Body of pancreas (tissue), 4 donors: ENCODE data around the gene SLC39A7. TPM values are rescaled to one million over a fixed set of nuclear protein-coding genes. Genes with fewer than 3 reads are reported as not detected.
A peak's percentile ranks its signal among the peaks of the same experiment; 100 is the strongest.

Experiments
- ATAC-seq: fragments of 150-250 bp; one replicate; pipeline ENCODE4 v1.9.1; 2016
- DNase-seq, 4 donors: peaks; one replicate each; pipeline ENCODE4 v3.0.0-alpha.2; 2019
- H3K27ac ChIP-seq, 4 donors: fragments of 200-600 bp; sonication (generic); 1 replicate in 3 of 4; 2 replicates in 1 of 4; pipeline versions ENCODE4 v1.5.1 to v1.6.1; 2016 to 2019; ENCODE audit warnings: mild to moderate bottlenecking in 1 of 4, mixed read lengths in 1 of 4, moderate library complexity in 1 of 4
- H3K27me3 ChIP-seq, 2 donors: fragments of 200-600 bp; sonication (generic); one replicate each; pipeline ENCODE4 v1.6.0; 2016; ENCODE audit warnings: mild to moderate bottlenecking in 1 of 2
- H3K36me3 ChIP-seq, 2 donors: fragments of 200-600 bp; sonication (generic); replicated peaks in 1 of 2; 2 replicates each; pipeline ENCODE4 v1.5.1; 2016; ENCODE audit warnings: low read depth in 2 of 2; ENCODE audit not compliant: insufficient read depth in 1 of 2
- H3K4me1 ChIP-seq: fragments of 200-600 bp; sonication (generic); one replicate; pipeline ENCODE4 v1.6.0; 2016
- H3K4me3 ChIP-seq, 2 donors: fragments of 200-600 bp; sonication (generic); 1 replicate in 1 of 2; 2 replicates in 1 of 2; pipeline ENCODE4 v1.5.1; 2016 to 2019
- H3K9me3 ChIP-seq, 3 donors: fragments of 200-600 bp; sonication (generic); 1 replicate in 2 of 3; 2 replicates in 1 of 3; pipeline ENCODE4 v1.5.1; 2016
- CTCF ChIP-seq, 7 experiments: fragments of 450-650 bp in 4 of 7; fragments of 200-600 bp in 3 of 7; sonication (generic) in 3 of 7; IDR thresholded peaks; one replicate each; pipeline ENCODE4 v1.5.1; 2016 to 2019; ENCODE audit warnings: antibody characterized with exemption in 7 of 7
- POLR2A ChIP-seq, 3 donors: fragments of 450-650 bp; IDR thresholded peaks; one replicate each; pipeline ENCODE4 v1.6.1; 2016; ENCODE audit warnings: antibody characterized with exemption in 3 of 3, mild to moderate bottlenecking in 2 of 3
- WGBS, 2 donors: methylation state at CpG; one replicate each; pipeline ENCODE4 v1.1.5; 2017; 5-methylcytosine and 5-hydroxymethylcytosine counted together
- intact Hi-C: fragments of 100-400 bp; cut with DNase I; formaldehyde crosslinking; loops from one replicate; pipeline ENCODE4 v1.15.1; 2023
- total RNA-seq, 2 donors: library from RNA; depleted of rRNA; stranded (reverse); fragments of >200 nt; gene quantifications; one replicate each; pipeline ENCODE4 v1.1.0, GENCODE V29; 2016

The SLC39A7 gene
- total RNA-seq, 2 donors from 2014 or later: 57.3 to 67.9 TPM

GRCh38 chr6:33206027-33206863 lies 5.6 kb downstream of the SLC39A7 start:
- TF ChIP-seq POLR2A (IDR thresholded peaks at IDR 0.05) (no peak), CTCF (IDR thresholded peaks at IDR 0.05) (no peak)
- Histone ChIP-seq H3K27me3 (no peaks in the 10 kb centered on the region), H3K36me3 (peaks cover 0 to 6% of the 10 kb centered on the region in 2 donors), H3K4me1 (peaks cover 72% of the 10 kb centered on the region), H3K27ac (peak overlapping the region in 2 of 4 donors; percentile 15 to 92), H3K9me3 (no peaks in the 10 kb centered on the region), H3K4me3 (no peak overlapping the region)
- DNase-seq (no peak), ATAC-seq (no peak)
- intact Hi-C loops: no loop called here
- 74 to 75% methylated on average over 3 of the region's 3 CpGs for WGBS, 2 donors

- peaks cover 0 to 6% of the 10 kb centered on the region in 2 donors for H3K36me3 ChIP-seq
- TF ChIP-seq CTCF (IDR thresholded peaks at IDR 0.05) (no peak), POLR2A (IDR thresholded peaks at IDR 0.05) (no peak)
- no peaks in the 10 kb centered on the region for H3K9me3 ChIP-seq
- WGBS, 2 donors: 29 to 31% methylated on average over 19 to 20 of the region's 20 CpGs
- H3K4me3 ChIP-seq: no peak overlapping the region
- ATAC-seq (no peak), DNase-seq (no peak)
- H3K27ac ChIP-seq: peak overlapping the region in 3 of 4 donors; percentile 83 to 96 (median 87)
- no peaks in the 10 kb centered on the region for H3K27me3 ChIP-seq
- intact Hi-C loops: no loop called here
- peaks cover 65% of the 10 kb centered on the region for H3K4me1 ChIP-seq
These were observed 6.3 kb downstream of the SLC39A7 start for GRCh38 chr6:33206864-33207551.

- peaks cover 0 to 6% of the 10 kb centered on the region in 2 donors for H3K36me3 ChIP-seq
- H3K27ac ChIP-seq: peak overlapping the region; percentile 83 to 96 (median 90)
- H3K4me3 ChIP-seq: peak overlapping the region; percentile 79 to 94
- no peaks in the 10 kb centered on the region for H3K9me3 ChIP-seq
- intact Hi-C loops: no loop called here
- DNase-seq: peak; percentile 54 to 59 (median 56)
- H3K27me3 ChIP-seq: no peaks in the 10 kb centered on the region
- 1 to 3% methylated on average over 23 to 29 of the region's 29 CpGs for WGBS, 2 donors
- ATAC-seq: peak; percentile 16
- TF ChIP-seq POLR2A (IDR thresholded peaks at IDR 0.05): no peak
- peaks cover 64% of the 10 kb centered on the region for H3K4me1 ChIP-seq
These were observed 7.0 kb downstream of the SLC39A7 start for GRCh38 chr6:33207552-33208090.

GRCh38 chr6:33208091-33208967 lies 7.7 kb downstream of the SLC39A7 start, which contains the start of gene RING1:
Gene RING1, plus strand, starts transcription at chr6:33208500. Its CDS starts 323 bp downstream, at chr6:33208823.
- DNase-seq (peak; percentile 86 to 87 (median 87)), ATAC-seq (peak; percentile 66)
- peak in 2 of 7 experiments; percentile 6 to 9 for TF ChIP-seq CTCF (IDR thresholded peaks at IDR 0.05)
- peak; percentile 94 to 97 (median 95) for TF ChIP-seq POLR2A (IDR thresholded peaks at IDR 0.05)
- Histone ChIP-seq H3K27ac (peak within 1 kb of the TSS; percentile 83 to 96 (median 90)), H3K4me3 (peak within 1 kb of the TSS; percentile 79 to 94), H3K4me1 (peaks cover 64% of the 10 kb centered on the region), H3K9me3 (no peaks in the 10 kb centered on the region), H3K27me3 (no peaks in the 10 kb centered on the region), H3K36me3 (peaks cover 0 to under 1% of the 10 kb centered on the region in 2 donors)
- WGBS, 2 donors: 0 to 1% methylated on average over 9 to 61 of the region's 86 CpGs
- intact Hi-C loops: no loop called here
